HCEC 1CT (cell line): ENCODE data around the gene MYH4.

Source experiments
- DNase-seq: peaks from one replicate; pipeline ENCODE4 v3.0.0-alpha.2; 2017

The MYH4 gene

GRCh38 chr17:10469459-10469858 lies at the start of gene MYH4:
Gene MYH4, minus strand, starts transcription at chr17:10469559. Its CDS starts 2,814 bp downstream, at chr17:10466745.
- DNase-seq: no peak

- DNase-seq: no peak
These were observed 49.1 kb upstream of the MYH4 start, which contains the start of gene MYH1 for GRCh38 chr17:10518271-10519037. Gene MYH1, minus strand, starts transcription at chr17:10518542. Its CDS starts 1,900 bp downstream, at chr17:10516642.

- DNase-seq: no peak
These were observed 47.3 kb upstream of the MYH4 start for GRCh38 chr17:10516638-10517037.

GRCh38 chr17:10516065-10516464 lies 46.7 kb upstream of the MYH4 start:
- DNase-seq: no peak

GRCh38 chr17:10513299-10514067 lies 44.1 kb upstream of the MYH4 start:
- DNase-seq: no peak

GRCh38 chr17:10512856-10513255 lies 43.5 kb upstream of the MYH4 start:
- no peak for DNase-seq

- DNase-seq: no peak
These were observed 30.6 kb upstream of the MYH4 start for GRCh38 chr17:10499950-10500349.

GRCh38 chr17:10492004-10492403 lies 22.6 kb upstream of the MYH4 start:
- no peak for DNase-seq

- no peak for DNase-seq
These were observed 12.9 kb upstream of the MYH4 start for GRCh38 chr17:10482252-10482651.

- no peak for DNase-seq
These were observed 8.3 kb upstream of the MYH4 start for GRCh38 chr17:10477701-10478100.

GRCh38 chr17:10474536-10474935 lies 5.2 kb upstream of the MYH4 start:
- DNase-seq: no peak

GRCh38 chr17:10471858-10472257 lies 2.5 kb upstream of the MYH4 start:
- no peak for DNase-seq

- DNase-seq: no peak
These were observed 6.0 kb downstream of the MYH4 start for GRCh38 chr17:10463402-10463801.

GRCh38 chr17:10460062-10460461 lies 9.3 kb downstream of the MYH4 start:
- DNase-seq: no peak

GRCh38 chr17:10458701-10459100 lies 10.7 kb downstream of the MYH4 start:
- no peak for DNase-seq

GRCh38 chr17:10457952-10458351 lies 11.4 kb downstream of the MYH4 start:
- no peak for DNase-seq

GRCh38 chr17:10447026-10447931 lies 22.1 kb downstream of the MYH4 start:
- no peak for DNase-seq

GRCh38 chr17:10439816-10440215 lies 29.5 kb downstream of the MYH4 start:
- DNase-seq: no peak

- no peak for DNase-seq
These were observed 34.3 kb downstream of the MYH4 start for GRCh38 chr17:10435096-10435495.

- no peak for DNase-seq
These were observed 39.8 kb downstream of the MYH4 start for GRCh38 chr17:10429421-10430045.

- no peak for DNase-seq
These were observed 40.6 kb downstream of the MYH4 start for GRCh38 chr17:10428781-10429180.

- DNase-seq: no peak
These were observed 47.3 kb downstream of the MYH4 start, which contains the start of gene MYH8 for GRCh38 chr17:10421900-10422542. Gene MYH8, minus strand, starts transcription at chr17:10421950. Its CDS starts 1,723 bp downstream, at chr17:10420227.
